ENCODE data around the gene EMILIN3.

EMILIN3 gene

GRCh38 chr20:41366546-41367392, at the start of gene EMILIN3:
EMILIN3 (minus strand) TSS chr20:41366818; CDS start chr20:41366634, 184 bp downstream.
- peak within 1 kb of the TSS; percentile 43 for H3K4me3 ChIP-seq (ENCODE audit: low read depth, low read length)

- H3K4me3 ChIP-seq (ENCODE audit: low read depth, low read length): no peak overlapping the region
Observed at GRCh38 chr20:41415191-41415590, 48.6 kb upstream of the EMILIN3 start.

- H3K4me3 ChIP-seq (ENCODE audit: low read depth, low read length): no peak overlapping the region
Observed at GRCh38 chr20:41413169-41413568, 46.6 kb upstream of the EMILIN3 start.

GRCh38 chr20:41412324-41413120, 45.9 kb upstream of the EMILIN3 start:
- H3K4me3 ChIP-seq (ENCODE audit: low read depth, low read length): no peak overlapping the region

GRCh38 chr20:41411391-41411847, 44.8 kb upstream of the EMILIN3 start:
- no peak overlapping the region for H3K4me3 ChIP-seq (ENCODE audit: low read depth, low read length)

- no peak overlapping the region for H3K4me3 ChIP-seq (ENCODE audit: low read depth, low read length)
Observed at GRCh38 chr20:41408986-41409385, 42.4 kb upstream of the EMILIN3 start.

GRCh38 chr20:41408156-41408794, 41.7 kb upstream of the EMILIN3 start:
- no peak overlapping the region for H3K4me3 ChIP-seq (ENCODE audit: low read depth, low read length)

GRCh38 chr20:41407607-41408006, 41.0 kb upstream of the EMILIN3 start:
- no peak overlapping the region for H3K4me3 ChIP-seq (ENCODE audit: low read depth, low read length)

- H3K4me3 ChIP-seq (ENCODE audit: low read depth, low read length): no peak overlapping the region
Observed at GRCh38 chr20:41406896-41407444, 40.4 kb upstream of the EMILIN3 start.

- no peak overlapping the region for H3K4me3 ChIP-seq (ENCODE audit: low read depth, low read length)
Observed at GRCh38 chr20:41406353-41406752, 39.7 kb upstream of the EMILIN3 start.

- H3K4me3 ChIP-seq (ENCODE audit: low read depth, low read length): no peak overlapping the region
Observed at GRCh38 chr20:41405436-41405835, 38.8 kb upstream of the EMILIN3 start.

GRCh38 chr20:41403604-41404003, 37.0 kb upstream of the EMILIN3 start:
- no peak overlapping the region for H3K4me3 ChIP-seq (ENCODE audit: low read depth, low read length)

GRCh38 chr20:41398408-41398807, 31.8 kb upstream of the EMILIN3 start:
- no peak overlapping the region for H3K4me3 ChIP-seq (ENCODE audit: low read depth, low read length)

GRCh38 chr20:41395667-41396664, 29.3 kb upstream of the EMILIN3 start:
- H3K4me3 ChIP-seq (ENCODE audit: low read depth, low read length): no peak overlapping the region

GRCh38 chr20:41394931-41395666, 28.5 kb upstream of the EMILIN3 start:
- H3K4me3 ChIP-seq (ENCODE audit: low read depth, low read length): no peak overlapping the region

- no peak overlapping the region for H3K4me3 ChIP-seq (ENCODE audit: low read depth, low read length)
Observed at GRCh38 chr20:41394081-41394480, 27.5 kb upstream of the EMILIN3 start.

GRCh38 chr20:41393705-41394066, 27.1 kb upstream of the EMILIN3 start:
- no peak overlapping the region for H3K4me3 ChIP-seq (ENCODE audit: low read depth, low read length)

- H3K4me3 ChIP-seq (ENCODE audit: low read depth, low read length): no peak overlapping the region
Observed at GRCh38 chr20:41392871-41393704, 26.5 kb upstream of the EMILIN3 start.
